Sigmoid colon (tissue), 7 donors: ENCODE measurements around the gene ENAH. TPM values are rescaled to one million over a fixed set of nuclear protein-coding genes. Genes with fewer than 3 reads are reported as not detected.

Experiments
- DNase-seq: peaks from one replicate; pipeline ENCODE4 v3.0.0-alpha.2; 2019
- H3K27ac ChIP-seq, 4 donors: fragments of 200-600 bp; sonication (generic); one replicate each; pipeline ENCODE4 v1.5.1; 2016 to 2019; ENCODE audit warnings: mild to moderate bottlenecking in 1 of 4
- H3K27me3 ChIP-seq, 3 donors: fragments of 200-600 bp; sonication (generic); one replicate each; pipeline ENCODE4 v1.5.1; 2019; ENCODE audit warnings: mild to moderate bottlenecking in 1 of 3
- H3K36me3 ChIP-seq, 4 donors: fragments of 200-600 bp; sonication (generic); one replicate each; pipeline ENCODE4 v1.5.1; 2016 to 2019
- H3K4me1 ChIP-seq, 4 donors: fragments of 200-600 bp; sonication (generic); one replicate each; pipeline ENCODE4 v1.5.1; 2017 to 2019
- H3K4me3 ChIP-seq, 4 donors: fragments of 200-600 bp; sonication (generic); one replicate each; pipeline ENCODE4 v1.5.1; 2017 to 2019; ENCODE audit warnings: mild to moderate bottlenecking in 2 of 4, moderate library complexity in 1 of 4
- H3K9me3 ChIP-seq, 4 donors: fragments of 200-600 bp in 3 of 4; sonication (generic) in 3 of 4; one replicate each; pipeline versions ENCODE4 v1.5.1 to v1.6.1; 2013 to 2019
- EP300 ChIP-seq, 4 donors: sonication (generic); formaldehyde crosslinking; IDR thresholded peaks; one replicate each; pipeline ENCODE4 v1.6.1; 2017; ENCODE audit warnings: antibody characterized with exemption in 4 of 4
- POLR2A ChIP-seq, 2 donors: fragments of 450-650 bp; IDR thresholded peaks; one replicate each; pipeline ENCODE4 v1.6.1; 2016; ENCODE audit warnings: antibody characterized with exemption in 2 of 2, mild to moderate bottlenecking in 2 of 2, moderate library complexity in 2 of 2
- POLR2AphosphoS5 ChIP-seq, 4 donors: sonication (generic); formaldehyde crosslinking; IDR thresholded peaks; one replicate each; pipeline ENCODE4 v1.6.1; 2017; ENCODE audit warnings: antibody characterized with exemption in 4 of 4
- WGBS, 2 donors: extraction: QIAGEN DNeasy Blood & Tissue Kit; methylation state at CpG; one replicate each; pipeline ENCODE4 v1.1.7; 2013; 5-methylcytosine and 5-hydroxymethylcytosine counted together
- intact Hi-C: fragments of 100-400 bp; cut with DNase I; formaldehyde crosslinking; loops from one replicate; pipeline ENCODE4 v1.15.1; 2023
- polyA plus RNA-seq, 3 donors: library from polyadenylated mRNA; stranded (reverse); fragments of 200-250 nt; gene quantifications; one replicate each; pipeline ENCODE4 v1.2.3, GENCODE V29; 2013
- total RNA-seq, 4 donors: library from RNA; depleted of rRNA; stranded (reverse); fragments of >200 nt; gene quantifications; one replicate each; pipeline ENCODE4 v1.1.0, GENCODE V29; 2016
- TF ChIP-seq, protein P1 (sequence below), 4 experiments: fragments of 450-650 bp in 3 of 4; fragments of 200-600 bp in 1 of 4; IDR thresholded peaks; one replicate each; pipeline ENCODE4 v1.5.1; 2016 to 2019; ENCODE audit warnings: antibody characterized with exemption in 4 of 4, mild to moderate bottlenecking in 3 of 4, moderate library complexity in 2 of 4
- donor health status: healthy with polysubstance abuse.
- donor health status: Bipolar disorder and iron deficiency.
- donor health status: healthy.

ENAH gene
- total and polyA plus RNA-seq, 7 donors = 9.6 to 197 (median 92.2) TPM

DNA sequence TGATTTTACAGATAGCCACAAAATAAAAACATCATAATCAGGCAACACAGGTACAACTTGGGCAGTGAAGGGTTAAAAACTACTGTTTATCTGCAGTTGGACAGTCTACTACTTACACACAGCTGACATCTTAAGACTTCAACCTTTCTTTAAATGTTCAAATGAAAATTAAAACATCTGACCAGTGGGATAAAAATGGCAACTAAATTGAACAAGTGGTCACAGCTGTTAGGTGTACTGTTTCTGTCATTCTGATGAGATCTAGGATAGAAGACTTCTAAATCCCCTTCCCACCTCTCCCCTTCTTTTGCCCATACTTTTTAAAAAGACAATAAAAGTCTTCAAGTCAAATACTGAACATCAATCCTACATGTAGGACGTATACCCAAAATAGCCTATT is 56.2 kb downstream of the ENAH start:
- Histone ChIP-seq H3K4me1 (peaks cover 0 to 72% (median 59%) of the 10 kb centered on the region in 4 donors), H3K4me3 (no peak overlapping the region), H3K27ac (peak overlapping the region in 3 of 4 donors; percentile 27 to 58 (median 33)), H3K27me3 (no peaks in the 10 kb centered on the region), H3K36me3 (no peaks in the 10 kb centered on the region), H3K9me3 (no peaks in the 10 kb centered on the region)
- no peak for DNase-seq
- no peak for TF ChIP-seq EP300 (IDR thresholded peaks at IDR 0.05)
- TF ChIP-seq, protein P1, sequence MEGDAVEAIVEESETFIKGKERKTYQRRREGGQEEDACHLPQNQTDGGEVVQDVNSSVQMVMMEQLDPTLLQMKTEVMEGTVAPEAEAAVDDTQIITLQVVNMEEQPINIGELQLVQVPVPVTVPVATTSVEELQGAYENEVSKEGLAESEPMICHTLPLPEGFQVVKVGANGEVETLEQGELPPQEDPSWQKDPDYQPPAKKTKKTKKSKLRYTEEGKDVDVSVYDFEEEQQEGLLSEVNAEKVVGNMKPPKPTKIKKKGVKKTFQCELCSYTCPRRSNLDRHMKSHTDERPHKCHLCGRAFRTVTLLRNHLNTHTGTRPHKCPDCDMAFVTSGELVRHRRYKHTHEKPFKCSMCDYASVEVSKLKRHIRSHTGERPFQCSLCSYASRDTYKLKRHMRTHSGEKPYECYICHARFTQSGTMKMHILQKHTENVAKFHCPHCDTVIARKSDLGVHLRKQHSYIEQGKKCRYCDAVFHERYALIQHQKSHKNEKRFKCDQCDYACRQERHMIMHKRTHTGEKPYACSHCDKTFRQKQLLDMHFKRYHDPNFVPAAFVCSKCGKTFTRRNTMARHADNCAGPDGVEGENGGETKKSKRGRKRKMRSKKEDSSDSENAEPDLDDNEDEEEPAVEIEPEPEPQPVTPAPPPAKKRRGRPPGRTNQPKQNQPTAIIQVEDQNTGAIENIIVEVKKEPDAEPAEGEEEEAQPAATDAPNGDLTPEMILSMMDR (IDR thresholded peaks at IDR 0.05) = no peak
- TF ChIP-seq POLR2AphosphoS5 (IDR thresholded peaks at IDR 0.05) = no peak
- no peak for TF ChIP-seq POLR2A (IDR thresholded peaks at IDR 0.05)
- WGBS, 2 donors = 91 to 97% methylated on average over 1 of the region's 1 CpG
- intact Hi-C loops = no loop called here

DNA sequence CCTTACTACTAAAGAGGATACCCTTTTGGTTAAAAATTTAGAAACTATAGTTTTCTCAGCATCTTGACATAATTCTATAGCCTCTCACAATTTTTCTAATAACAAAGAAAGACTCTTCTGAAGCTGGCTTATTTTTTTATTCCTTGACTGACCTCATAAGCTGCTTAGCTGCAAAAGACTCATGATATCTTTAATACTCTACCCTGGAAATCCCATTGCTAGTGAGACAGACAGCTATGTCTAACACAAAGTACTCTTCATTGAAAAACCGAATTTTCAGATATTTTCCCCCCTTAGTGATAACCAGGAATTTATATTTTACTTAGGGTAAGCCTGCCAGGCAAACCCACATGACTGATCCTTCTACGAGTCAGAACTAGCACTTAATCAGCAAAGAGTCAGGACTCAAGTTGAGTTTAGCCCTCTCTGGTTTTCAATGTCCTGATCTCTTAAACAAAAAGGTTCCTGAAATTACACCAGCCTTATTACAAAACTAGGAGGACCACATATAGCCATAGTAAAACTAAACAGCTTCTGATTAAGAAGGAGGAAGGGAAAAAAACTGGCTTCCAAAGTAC is 56.9 kb downstream of the ENAH start:
- H3K36me3 ChIP-seq = no peaks in the 10 kb centered on the region
- peak overlapping the region in 3 of 4 donors; percentile 27 to 58 (median 33) for H3K27ac ChIP-seq
- DNase-seq = no peak
- no peaks in the 10 kb centered on the region for H3K27me3 ChIP-seq
- no peak for TF ChIP-seq POLR2AphosphoS5 (IDR thresholded peaks at IDR 0.05)
- TF ChIP-seq EP300 (IDR thresholded peaks at IDR 0.05) = no peak
- no peak for TF ChIP-seq POLR2A (IDR thresholded peaks at IDR 0.05)
- TF ChIP-seq, protein P1 (IDR thresholded peaks at IDR 0.05) = no peak
- H3K4me1 ChIP-seq = peaks cover 0 to 73% (median 59%) of the 10 kb centered on the region in 4 donors
- no peaks in the 10 kb centered on the region for H3K9me3 ChIP-seq
- intact Hi-C loops = no loop called here
- H3K4me3 ChIP-seq = no peak overlapping the region
- 75 to 76% methylated on average over 2 of the region's 2 CpGs for WGBS, 2 donors

DNA sequence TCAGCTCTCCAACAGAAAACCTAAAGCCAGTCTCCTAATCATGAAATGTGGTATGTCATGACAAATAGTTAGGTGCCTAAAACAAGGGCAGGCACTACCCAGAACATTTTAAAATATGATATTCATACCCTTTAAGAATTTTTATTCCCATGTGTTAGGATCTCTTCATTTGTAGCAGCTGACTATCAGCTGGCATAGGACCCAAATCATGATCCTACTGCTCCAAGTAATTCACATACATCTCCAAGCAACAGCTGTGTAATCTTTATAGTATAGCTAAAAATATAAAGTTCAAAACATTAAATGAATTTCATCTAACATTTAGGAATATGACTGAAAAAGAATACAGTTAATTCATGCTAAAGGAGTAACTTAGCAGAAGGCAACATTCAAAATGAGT is 57.5 kb downstream of the ENAH start:
- no peak for DNase-seq
- Histone ChIP-seq H3K9me3 (no peaks in the 10 kb centered on the region), H3K27me3 (no peaks in the 10 kb centered on the region), H3K4me3 (no peak overlapping the region), H3K27ac (peak overlapping the region in 2 of 4 donors; percentile 3 to 58), H3K36me3 (no peaks in the 10 kb centered on the region), H3K4me1 (peaks cover 0 to 78% (median 64%) of the 10 kb centered on the region in 4 donors)
- intact Hi-C loops = no loop called here
- TF ChIP-seq POLR2A (IDR thresholded peaks at IDR 0.05) (no peak), EP300 (IDR thresholded peaks at IDR 0.05) (no peak), POLR2AphosphoS5 (IDR thresholded peaks at IDR 0.05) (no peak)
- TF ChIP-seq, protein P1 (IDR thresholded peaks at IDR 0.05) = no peak

DNA sequence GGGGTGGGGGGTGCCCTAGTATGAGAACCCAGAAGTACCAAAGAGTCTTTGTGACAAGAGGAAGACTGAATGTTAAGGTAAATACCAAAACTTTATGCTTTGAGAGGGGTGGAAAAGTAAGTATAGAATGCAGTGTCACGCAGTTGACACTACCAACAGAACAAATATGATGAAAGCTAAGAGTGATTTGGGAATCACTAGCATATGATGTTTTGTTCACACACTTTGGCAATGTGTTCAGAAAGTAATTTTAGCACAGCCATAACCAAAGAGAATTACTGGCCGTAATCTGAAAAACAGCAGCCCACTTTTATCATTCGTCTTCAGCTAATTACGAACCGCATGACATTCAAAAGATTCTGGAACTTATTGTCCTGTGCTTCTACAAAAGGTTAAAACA is 59.5 kb downstream of the ENAH start:
- intact Hi-C loops = no loop called here
- TF ChIP-seq POLR2A (IDR thresholded peaks at IDR 0.05) = no peak
- no peak for TF ChIP-seq EP300 (IDR thresholded peaks at IDR 0.05)
- TF ChIP-seq, protein P1 (IDR thresholded peaks at IDR 0.05) = no peak
- TF ChIP-seq POLR2AphosphoS5 (IDR thresholded peaks at IDR 0.05) = peak in 1 of 4 donors; percentile 6
- Histone ChIP-seq H3K9me3 (no peaks in the 10 kb centered on the region), H3K27ac (peak overlapping the region in 3 of 4 donors; percentile 39 to 58 (median 47)), H3K4me3 (no peak overlapping the region), H3K27me3 (no peaks in the 10 kb centered on the region), H3K36me3 (no peaks in the 10 kb centered on the region), H3K4me1 (peaks cover 0 to 73% (median 66%) of the 10 kb centered on the region in 4 donors)
- 97 to 98% methylated on average over 5 of the region's 5 CpGs for WGBS, 2 donors
- DNase-seq = no peak
